Stimulated activated naive CD8-positive, alpha-beta T cell treated with anti-CD3 and anti-CD28 coated beads, Interleukin-15, amount 100 ng/mL, for 72 hours (primary cell): ENCODE data around the gene TAF1A.
"Not testable (repeated sequence)": the region's sequence is repeated elsewhere in the genome, so short reads cannot be mapped to it uniquely, and the experiment has no call there.

ENCODE experiments used
- ATAC-seq: fragments of 150-1000 bp; cut with Tn5 transposase; 2 replicates; pipeline ENCODE4 v1.10.0; 2021; ENCODE audit warnings: mild to moderate bottlenecking, moderate library complexity
- DNase-seq, 2 donors: peaks; one replicate each; pipeline ENCODE4 v3.0.0; 2021 to 2022
- H3K27ac Mint-ChIP-seq, 2 donors: one replicate each; pipeline ENCODE4 v1.8.0; 2022; ENCODE audit warnings: mild to moderate bottlenecking in 2 of 2, mixed read lengths in 2 of 2, moderate library complexity in 2 of 2
- H3K27me3 Mint-ChIP-seq: one replicate; pipeline ENCODE4 v1.8.0; 2022; ENCODE audit warnings: mixed read lengths
- H3K4me1 Mint-ChIP-seq: one replicate; pipeline ENCODE4 v1.8.0; 2022; ENCODE audit warnings: mild to moderate bottlenecking, mixed read lengths
- H3K4me3 Mint-ChIP-seq, 2 donors: one replicate each; pipeline ENCODE4 v1.8.0; 2022; ENCODE audit warnings: mild to moderate bottlenecking in 2 of 2, mixed read lengths in 2 of 2, moderate library complexity in 1 of 2
- H3K9me3 Mint-ChIP-seq, 2 donors: one replicate each; pipeline ENCODE4 v1.8.0; 2022; ENCODE audit warnings: mixed read lengths in 2 of 2

TAF1A gene

DNA sequence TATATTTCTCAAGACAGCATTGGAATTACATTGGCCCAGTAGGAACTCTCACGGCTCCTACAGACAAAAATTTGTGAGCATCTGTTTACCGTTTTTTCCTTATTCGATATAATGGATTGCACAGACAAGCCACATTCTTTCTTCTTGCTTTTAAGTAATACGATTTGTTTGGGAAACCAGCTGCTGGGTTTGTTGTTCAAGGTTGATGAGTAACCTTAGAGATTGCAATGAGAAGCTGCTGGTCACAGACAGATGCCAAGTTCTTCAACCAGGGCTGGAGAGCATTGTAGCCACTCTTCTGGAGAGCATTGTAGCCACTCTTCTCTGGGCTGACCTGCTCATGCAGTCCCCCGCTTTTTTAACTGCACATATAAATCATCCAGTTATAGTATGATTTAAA, 26.8 kb upstream of the TAF1A start:
- Mint-ChIP-seq H3K27me3 (peaks cover 39% of the 10 kb centered on the region), H3K4me1 (peaks cover 35% of the 10 kb centered on the region), H3K27ac (no peak overlapping the region), H3K9me3 (no peaks in the 10 kb centered on the region), H3K4me3 (peak overlapping the region in 1 of 2 donors; percentile 92)
- no peak for ATAC-seq
- no peak for DNase-seq

DNA sequence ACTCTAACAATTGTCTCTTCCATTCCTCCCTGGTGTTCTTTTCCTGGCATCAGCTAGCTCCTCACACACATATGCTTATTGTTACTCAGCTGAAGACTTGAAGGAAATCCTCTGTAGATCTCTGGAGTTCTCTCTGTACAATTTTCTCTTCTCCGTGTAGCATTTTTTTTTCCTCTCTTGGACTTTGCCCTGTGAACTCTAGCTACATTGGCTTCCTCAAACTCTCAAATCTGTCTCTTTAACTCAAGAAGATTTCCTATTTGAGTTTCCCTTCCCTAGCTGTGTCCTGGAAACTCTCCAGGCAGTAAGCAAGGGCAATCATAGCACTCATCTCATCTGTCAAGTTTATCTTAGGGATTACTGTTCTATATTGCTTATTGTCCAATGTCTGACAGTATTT, 23.9 kb upstream of the TAF1A start:
- peaks cover 8% of the 10 kb centered on the region for H3K4me1 Mint-ChIP-seq
- no peak overlapping the region for H3K27ac Mint-ChIP-seq
- ATAC-seq (no peak), DNase-seq (no peak)
- H3K27me3 Mint-ChIP-seq, result peaks cover 39% of the 10 kb centered on the region
- H3K4me3 Mint-ChIP-seq, result no peak overlapping the region
- H3K9me3 Mint-ChIP-seq, result peaks cover 5 to 8% of the 10 kb centered on the region in 2 donors

DNA sequence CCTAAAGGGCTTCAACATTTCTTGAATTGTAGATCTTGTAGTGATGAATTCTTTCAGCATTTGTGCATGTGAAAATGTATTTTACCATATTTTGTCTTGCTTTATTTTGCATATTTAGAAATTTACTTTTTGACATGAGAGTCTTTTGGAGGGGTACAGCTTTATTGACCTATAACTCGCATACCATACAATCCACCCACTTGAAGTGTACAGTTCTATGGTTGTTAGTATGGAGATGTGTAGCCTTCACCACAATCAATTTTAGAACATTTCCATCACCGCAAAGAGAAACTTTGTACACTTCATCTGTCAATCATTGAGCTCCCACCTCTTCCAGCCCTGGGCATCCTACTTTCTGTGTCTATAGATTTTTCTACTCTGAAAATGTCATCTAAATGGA, 21.0 kb upstream of the TAF1A start:
- H3K9me3 Mint-ChIP-seq, result peaks cover 6 to 9% of the 10 kb centered on the region in 2 donors
- no peak overlapping the region for H3K4me3 Mint-ChIP-seq
- no peak overlapping the region for H3K27ac Mint-ChIP-seq
- DNase-seq, result no peak
- ATAC-seq, result no peak
- H3K27me3 Mint-ChIP-seq, result peaks cover 32% of the 10 kb centered on the region
- H3K4me1 Mint-ChIP-seq, result no peaks in the 10 kb centered on the region

GRCh38 chr1:222609111-222609510, 19.4 kb upstream of the TAF1A start:
- H3K4me3 Mint-ChIP-seq, H3K9me3 Mint-ChIP-seq: not testable (repeated sequence)

GRCh38 chr1:222606757-222607156, 17.0 kb upstream of the TAF1A start:
- no peak overlapping the region for H3K4me3 Mint-ChIP-seq

More at GRCh38 chr1:222609111-222609510, 19.4 kb upstream of the TAF1A start:
- ATAC-seq, H3K4me1 Mint-ChIP-seq, DNase-seq, H3K27ac Mint-ChIP-seq: not testable (repeated sequence)
- peaks cover 18% of the 10 kb centered on the region for H3K27me3 Mint-ChIP-seq

GRCh38 chr1:222601257-222601656, 11.5 kb upstream of the TAF1A start:
- Mint-ChIP-seq H3K27ac (no peak overlapping the region), H3K4me3 (no peak overlapping the region), H3K9me3 (no peaks in the 10 kb centered on the region), H3K4me1 (no peaks in the 10 kb centered on the region), H3K27me3 (no peaks in the 10 kb centered on the region)
- ATAC-seq, result no peak
- DNase-seq, result no peak

More at GRCh38 chr1:222606757-222607156, 17.0 kb upstream of the TAF1A start:
- DNase-seq (no peak), ATAC-seq (no peak)
- no peak overlapping the region for H3K27ac Mint-ChIP-seq
- H3K27me3 Mint-ChIP-seq, result no peaks in the 10 kb centered on the region
- no peaks in the 10 kb centered on the region for H3K4me1 Mint-ChIP-seq
- peaks cover 6 to 9% of the 10 kb centered on the region in 2 donors for H3K9me3 Mint-ChIP-seq

- no peaks in the 10 kb centered on the region for H3K27me3 Mint-ChIP-seq
Observed at GRCh38 chr1:222600281-222600680, 10.5 kb upstream of the TAF1A start.

DNA sequence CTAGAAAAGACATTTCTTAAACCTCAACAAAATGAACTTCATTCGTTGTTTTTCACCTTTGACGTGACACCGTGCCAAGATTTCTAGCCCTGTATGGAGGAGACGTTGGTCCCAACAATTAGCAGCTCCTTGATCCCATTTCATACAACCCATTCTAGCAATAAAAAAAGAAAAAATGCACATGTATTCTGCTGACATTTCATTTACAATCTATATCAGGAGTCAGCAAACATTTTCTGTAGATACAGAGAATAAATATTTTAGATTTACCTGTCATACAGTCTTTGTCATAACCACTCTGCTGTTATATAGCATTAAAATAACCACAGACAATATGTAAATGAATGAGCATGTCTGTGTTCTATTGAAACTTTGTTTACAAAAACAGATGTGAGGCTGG, 7.0 kb upstream of the TAF1A start:
- Mint-ChIP-seq H3K9me3 (no peaks in the 10 kb centered on the region), H3K27ac (no peak overlapping the region), H3K4me3 (no peak overlapping the region), H3K27me3 (no peaks in the 10 kb centered on the region), H3K4me1 (peaks cover 5% of the 10 kb centered on the region)
- no peak for ATAC-seq
- no peak for DNase-seq

More at GRCh38 chr1:222600281-222600680, 10.5 kb upstream of the TAF1A start:
- Mint-ChIP-seq H3K4me3 (no peak overlapping the region), H3K9me3 (no peaks in the 10 kb centered on the region), H3K27ac (no peak overlapping the region), H3K4me1 (no peaks in the 10 kb centered on the region)
- ATAC-seq (no peak), DNase-seq (no peak)

DNA sequence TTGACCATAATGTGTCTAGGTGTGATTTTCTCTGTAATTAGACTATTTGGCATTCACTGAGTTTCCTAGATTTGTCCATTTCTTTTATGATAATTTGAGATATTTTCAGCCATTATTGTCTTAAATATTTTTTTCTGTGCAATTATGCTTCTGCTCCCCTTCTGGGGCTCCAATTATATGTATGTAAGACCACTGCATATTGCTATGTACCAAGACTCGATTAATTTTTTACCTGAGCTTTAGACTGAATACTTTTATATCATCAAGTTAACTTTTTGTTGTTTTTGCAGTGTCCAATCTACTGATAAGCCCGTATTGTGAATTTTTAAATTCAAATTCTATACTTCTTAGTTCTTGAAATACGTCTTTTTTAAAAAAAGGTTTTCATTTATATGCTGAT, 5.1 kb upstream of the TAF1A start:
- DNase-seq (no peak), ATAC-seq (no peak)
- no peaks in the 10 kb centered on the region for H3K27me3 Mint-ChIP-seq
- no peak overlapping the region for H3K27ac Mint-ChIP-seq
- H3K4me1 Mint-ChIP-seq, result peaks cover 13% of the 10 kb centered on the region
- H3K4me3 Mint-ChIP-seq, result no peak overlapping the region
- no peaks in the 10 kb centered on the region for H3K9me3 Mint-ChIP-seq

DNA sequence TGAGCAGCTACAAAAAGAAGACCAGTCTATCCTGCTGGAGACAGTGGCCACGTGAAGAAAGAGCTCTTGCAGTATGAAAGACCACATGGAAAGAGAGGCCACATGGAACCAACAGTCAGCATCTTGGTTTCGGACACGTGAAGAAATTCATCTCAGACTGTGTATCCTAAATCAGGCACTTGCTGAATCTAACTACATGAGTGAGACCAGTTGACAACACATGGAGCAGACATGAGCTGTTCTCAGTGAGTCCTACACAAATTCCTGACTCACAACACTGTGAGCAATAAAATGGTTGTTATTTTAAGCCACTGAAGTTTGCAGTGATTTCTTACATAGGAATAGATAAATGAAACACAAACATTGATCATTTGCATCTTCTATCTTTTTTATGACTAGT, 2.4 kb upstream of the TAF1A start:
- Mint-ChIP-seq H3K4me3 (no peak overlapping the region), H3K9me3 (no peaks in the 10 kb centered on the region), H3K27ac (no peak overlapping the region), H3K27me3 (no peaks in the 10 kb centered on the region), H3K4me1 (peaks cover 31% of the 10 kb centered on the region)
- DNase-seq (no peak), ATAC-seq (no peak)

- no peak for DNase-seq
- Mint-ChIP-seq H3K27ac (peak overlapping the region in 1 of 2 donors; percentile 12), H3K4me1 (peaks cover 53% of the 10 kb centered on the region), H3K4me3 (peak overlapping the region in 1 of 2 donors; percentile 42), H3K9me3 (no peaks in the 10 kb centered on the region), H3K27me3 (no peaks in the 10 kb centered on the region)
- no peak for ATAC-seq
Observed at GRCh38 chr1:222588135-222588534, 1.6 kb downstream of the TAF1A start.

DNA sequence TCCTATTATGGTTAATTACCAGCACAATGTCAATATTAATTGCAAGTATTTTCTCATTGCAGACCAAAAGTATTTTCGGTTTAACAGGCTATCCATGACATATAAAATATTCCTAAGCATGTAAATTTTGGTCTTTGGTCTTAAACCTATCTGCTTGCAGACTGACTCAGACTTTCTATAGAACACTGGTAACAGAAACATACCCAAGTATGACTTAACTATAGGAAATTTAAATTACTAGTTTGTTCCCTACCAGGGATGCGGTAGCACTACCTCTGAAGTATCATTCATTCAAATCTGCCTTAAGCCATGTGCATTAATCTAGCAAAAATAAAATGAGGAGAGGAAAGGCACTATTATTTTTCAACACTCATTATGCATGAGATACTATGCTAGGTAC, 2.9 kb downstream of the TAF1A start:
- Mint-ChIP-seq H3K4me3 (peak overlapping the region in 1 of 2 donors; percentile 42), H3K27me3 (no peaks in the 10 kb centered on the region), H3K9me3 (no peaks in the 10 kb centered on the region), H3K4me1 (peaks cover 58% of the 10 kb centered on the region), H3K27ac (no peak overlapping the region)
- ATAC-seq, result no peak
- no peak for DNase-seq

DNA sequence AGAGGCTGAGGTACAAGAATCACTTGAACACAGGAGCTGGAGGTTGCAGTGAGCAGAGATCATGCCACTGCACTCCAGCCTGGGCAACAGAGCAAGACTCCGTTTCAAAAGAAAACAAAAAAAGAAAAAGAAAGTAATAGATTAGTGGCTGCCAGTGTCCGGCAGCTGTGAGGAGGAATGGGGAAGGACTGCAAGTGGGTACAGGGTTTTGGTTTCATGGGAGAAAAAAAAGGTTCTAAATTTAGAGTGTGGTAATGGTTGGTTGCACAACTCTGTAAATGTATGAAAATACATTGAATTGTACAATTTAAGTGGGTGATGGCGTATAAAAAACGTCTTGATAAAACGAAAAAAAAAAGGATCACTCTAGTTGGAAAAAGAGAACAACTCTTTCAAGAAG, 6.7 kb downstream of the TAF1A start:
- no peak for ATAC-seq
- peak overlapping the region in 1 of 2 donors; percentile 40 for H3K27ac Mint-ChIP-seq
- H3K27me3 Mint-ChIP-seq, result no peaks in the 10 kb centered on the region
- no peak for DNase-seq
- H3K4me3 Mint-ChIP-seq, result no peak overlapping the region
- no peaks in the 10 kb centered on the region for H3K9me3 Mint-ChIP-seq
- peaks cover 40% of the 10 kb centered on the region for H3K4me1 Mint-ChIP-seq

- H3K27ac Mint-ChIP-seq, result no peak overlapping the region
- no peaks in the 10 kb centered on the region for H3K27me3 Mint-ChIP-seq
- peak; percentile 49 for ATAC-seq
- peaks cover 33% of the 10 kb centered on the region for H3K4me1 Mint-ChIP-seq
- H3K9me3 Mint-ChIP-seq, result no peaks in the 10 kb centered on the region
- H3K4me3 Mint-ChIP-seq, result no peak overlapping the region
- DNase-seq, result no peak
Observed at GRCh38 chr1:222582099-222582774, 7.5 kb downstream of the TAF1A start.

- H3K27me3 Mint-ChIP-seq, result no peaks in the 10 kb centered on the region
- H3K4me3 Mint-ChIP-seq, result no peak overlapping the region
- H3K27ac Mint-ChIP-seq, result no peak overlapping the region
- H3K4me1 Mint-ChIP-seq, result peaks cover 13% of the 10 kb centered on the region
- DNase-seq, result no peak
- ATAC-seq, result no peak
- no peaks in the 10 kb centered on the region for H3K9me3 Mint-ChIP-seq
Observed at GRCh38 chr1:222579316-222579715, 10.4 kb downstream of the TAF1A start.

- Mint-ChIP-seq H3K4me1 (no peaks in the 10 kb centered on the region), H3K27ac (no peak overlapping the region), H3K4me3 (no peak overlapping the region), H3K27me3 (no peaks in the 10 kb centered on the region), H3K9me3 (peaks cover 0 to 8% of the 10 kb centered on the region in 2 donors)
- DNase-seq, result no peak
- no peak for ATAC-seq
Observed at GRCh38 chr1:222570837-222571236, 18.9 kb downstream of the TAF1A start.

DNA sequence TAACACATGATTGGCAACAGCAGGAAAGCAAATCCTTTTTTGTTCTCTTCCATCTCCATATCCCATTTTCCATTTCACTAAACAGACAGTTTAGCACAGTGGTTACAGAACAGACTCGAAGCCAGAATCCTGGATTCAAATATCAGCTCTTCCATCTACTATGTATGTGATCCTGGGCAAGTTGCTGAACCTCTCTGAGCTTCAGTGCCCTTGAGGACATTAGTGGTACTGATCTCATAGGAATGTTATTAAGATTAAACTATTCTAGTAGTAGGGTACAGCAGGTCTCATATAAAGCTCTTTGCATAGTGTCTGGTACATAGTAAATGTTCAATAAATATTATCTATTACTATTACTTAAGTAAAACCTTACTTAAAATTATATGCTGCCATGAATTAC, 28.1 kb downstream of the TAF1A start:
- Mint-ChIP-seq H3K4me3 (no peak overlapping the region), H3K27me3 (no peaks in the 10 kb centered on the region), H3K27ac (peak overlapping the region in 1 of 2 donors; percentile 14), H3K4me1 (no peaks in the 10 kb centered on the region), H3K9me3 (no peaks in the 10 kb centered on the region)
- DNase-seq (no peak), ATAC-seq (no peak)
